Lung (tissue), 12 donors: ENCODE data around the gene LIN54. TPM values are rescaled to one million over a fixed set of nuclear protein-coding genes. Genes with fewer than 3 reads are reported as not detected.
"Not testable (repeated sequence)": the region's sequence is repeated elsewhere in the genome, so short reads cannot be mapped to it uniquely, and the experiment has no call there.

Experiments
- ATAC-seq: fragments of 200-7000 bp; cut with Tn5 transposase; one replicate; pipeline ENCODE4 v1.9.1; 2020; ENCODE audit warnings: moderate number of reproducible peaks; ENCODE audit not compliant: insufficient read depth, low FRiP score
- DNase-seq, 3 donors: peaks; one replicate each; pipeline ENCODE4 v3.0.0-alpha.2; 2013 to 2017
- H3K27ac ChIP-seq, 2 donors: one replicate each; pipeline ENCODE4 v1.5.1; 2013; ENCODE audit warnings: mild to moderate bottlenecking in 2 of 2, moderate library complexity in 2 of 2, control low read depth in 1 of 2, inconsistent platforms in 1 of 2, low read depth in 1 of 2, low read length in 1 of 2
- H3K27me3 ChIP-seq, 3 donors: one replicate each; pipeline ENCODE4 v1.5.1; 2013; ENCODE audit warnings: low read length in 2 of 3; ENCODE audit not compliant: control insufficient read depth in 3 of 3, insufficient read depth in 3 of 3
- H3K36me3 ChIP-seq, 4 donors: one replicate each; pipeline ENCODE4 v1.5.1; 2013; ENCODE audit warnings: low read length in 4 of 4, mild to moderate bottlenecking in 1 of 4, moderate library complexity in 1 of 4; ENCODE audit not compliant: control insufficient read depth in 4 of 4, insufficient read depth in 4 of 4
- H3K4me1 ChIP-seq, 5 donors: one replicate each; pipeline ENCODE4 v1.5.1; 2013; ENCODE audit warnings: low read length in 5 of 5, mild to moderate bottlenecking in 2 of 5, moderate library complexity in 1 of 5; ENCODE audit not compliant: control insufficient read depth in 5 of 5, insufficient read depth in 5 of 5
- H3K4me3 ChIP-seq: one replicate; pipeline ENCODE4 v1.5.1; 2013; ENCODE audit warnings: mild to moderate bottlenecking, control low read depth, moderate library complexity
- H3K9ac ChIP-seq, 2 donors: one replicate each; pipeline ENCODE4 v1.5.1; 2013; ENCODE audit warnings: low read length in 2 of 2, control low read depth in 1 of 2; ENCODE audit not compliant: insufficient read depth in 1 of 2
- H3K9me3 ChIP-seq, 4 donors: one replicate each; pipeline ENCODE4 v1.5.1; 2013; ENCODE audit warnings: low read length in 3 of 4, mild to moderate bottlenecking in 1 of 4, moderate library complexity in 1 of 4; ENCODE audit not compliant: control insufficient read depth in 4 of 4, insufficient read depth in 3 of 4
- WGBS, 2 donors: extraction: QIAGEN DNeasy Blood & Tissue Kit; methylation state at CpG; one replicate each; pipeline ENCODE4 v1.1.7; 2013; 5-methylcytosine and 5-hydroxymethylcytosine counted together
- polyA plus RNA-seq, 2 donors: library from polyadenylated mRNA; stranded (reverse); fragments of 200-250 nt; gene quantifications; one replicate each; pipeline ENCODE4 v1.2.1, GENCODE V29; 2013
- total RNA-seq, 2 donors: library from RNA; depleted of rRNA in 1 of 2; stranded (reverse); fragments of >200 nt in 1 of 2; gene quantifications; one replicate each; pipeline ENCODE4 v1.2.1, GENCODE V29; 2014 to 2021
- TF ChIP-seq, protein P1 (sequence below): IDR thresholded peaks from 2 replicates; pipeline ENCODE4 v1.5.1; 2012; ENCODE audit warnings: mild to moderate bottlenecking; ENCODE audit errors: control extremely low read depth, extremely low read depth
- donor health status: control.
- donor health status: control.
- donor health status: Bipolar disorder and iron deficiency.
- donor health status: healthy.
- donor health status: DM: yes; HTN: yes; CAD: no.

The LIN54 gene
- total and polyA plus RNA-seq, 4 donors: 2.7 to 14.1 (median 7.3) TPM

DNA sequence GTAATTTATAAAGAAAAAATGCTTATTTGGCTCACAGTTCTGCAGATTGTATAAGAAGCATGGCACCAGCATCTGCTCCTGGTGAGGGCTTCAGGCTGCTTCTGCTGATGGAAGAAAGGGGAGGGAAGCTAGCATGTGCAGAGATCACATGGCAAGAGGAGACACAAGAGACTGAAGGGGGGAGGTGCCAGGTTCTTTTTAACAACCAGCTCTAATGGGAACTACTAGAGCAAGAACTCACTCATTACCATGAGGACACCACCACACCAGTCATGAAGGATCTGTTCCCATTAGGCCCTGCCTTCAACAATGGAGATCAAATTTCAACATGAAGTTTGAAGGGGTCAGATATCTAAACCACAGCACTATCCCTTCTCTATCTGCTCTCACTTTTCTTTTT is 14.9 kb upstream of the LIN54 start:
- Histone ChIP-seq H3K27ac (no peak overlapping the region), H3K4me3 (no peak overlapping the region), H3K9me3 (peaks cover 0 to 8% (median 3%) of the 10 kb centered on the region in 4 donors), H3K9ac (no peak overlapping the region), H3K4me1 (no peaks in the 10 kb centered on the region), H3K36me3 (no peaks in the 10 kb centered on the region), H3K27me3 (peaks cover 0 to 5% (median 0%) of the 10 kb centered on the region in 3 donors)
- TF ChIP-seq, protein P1, sequence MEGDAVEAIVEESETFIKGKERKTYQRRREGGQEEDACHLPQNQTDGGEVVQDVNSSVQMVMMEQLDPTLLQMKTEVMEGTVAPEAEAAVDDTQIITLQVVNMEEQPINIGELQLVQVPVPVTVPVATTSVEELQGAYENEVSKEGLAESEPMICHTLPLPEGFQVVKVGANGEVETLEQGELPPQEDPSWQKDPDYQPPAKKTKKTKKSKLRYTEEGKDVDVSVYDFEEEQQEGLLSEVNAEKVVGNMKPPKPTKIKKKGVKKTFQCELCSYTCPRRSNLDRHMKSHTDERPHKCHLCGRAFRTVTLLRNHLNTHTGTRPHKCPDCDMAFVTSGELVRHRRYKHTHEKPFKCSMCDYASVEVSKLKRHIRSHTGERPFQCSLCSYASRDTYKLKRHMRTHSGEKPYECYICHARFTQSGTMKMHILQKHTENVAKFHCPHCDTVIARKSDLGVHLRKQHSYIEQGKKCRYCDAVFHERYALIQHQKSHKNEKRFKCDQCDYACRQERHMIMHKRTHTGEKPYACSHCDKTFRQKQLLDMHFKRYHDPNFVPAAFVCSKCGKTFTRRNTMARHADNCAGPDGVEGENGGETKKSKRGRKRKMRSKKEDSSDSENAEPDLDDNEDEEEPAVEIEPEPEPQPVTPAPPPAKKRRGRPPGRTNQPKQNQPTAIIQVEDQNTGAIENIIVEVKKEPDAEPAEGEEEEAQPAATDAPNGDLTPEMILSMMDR: no peak
- DNase-seq (no peak), ATAC-seq (no peak)

GRCh38 chr4:83024233-83024632 is 13.6 kb upstream of the LIN54 start:
- Histone ChIP-seq H3K36me3 (no peaks in the 10 kb centered on the region), H3K4me3 (no peak overlapping the region), H3K4me1 (no peaks in the 10 kb centered on the region), H3K27me3 (peaks cover 0 to 5% (median 0%) of the 10 kb centered on the region in 3 donors), H3K27ac (no peak overlapping the region), H3K9ac (no peak overlapping the region), H3K9me3 (peaks cover 0 to 8% (median 3%) of the 10 kb centered on the region in 4 donors)
- ATAC-seq (no peak), DNase-seq (no peak)
- 78 to 90% methylated on average over 2 of the region's 2 CpGs for WGBS, 2 donors
- TF ChIP-seq, protein P1: no peak

DNA sequence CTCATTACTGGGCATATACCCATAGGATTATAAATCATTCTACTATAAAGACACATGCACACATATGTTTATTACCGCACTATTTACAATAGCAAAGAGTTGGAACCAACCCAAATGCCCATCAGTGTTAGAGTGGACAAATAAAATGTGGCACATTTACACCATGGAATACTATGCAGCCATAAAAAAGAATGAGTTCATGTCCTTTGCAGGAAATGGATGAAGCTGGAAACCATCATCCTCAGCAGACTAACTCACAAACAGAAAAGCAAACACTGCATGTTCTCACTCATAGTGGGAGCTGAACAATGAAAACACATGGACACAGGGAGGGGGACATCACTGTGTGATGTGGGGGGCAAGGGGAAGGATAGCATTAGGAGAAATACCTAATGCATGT is 13.0 kb upstream of the LIN54 start:
- H3K36me3 ChIP-seq, H3K9me3 ChIP-seq, H3K27me3 ChIP-seq, H3K9ac ChIP-seq, ATAC-seq, H3K27ac ChIP-seq, H3K4me1 ChIP-seq, DNase-seq, H3K4me3 ChIP-seq: not testable (repeated sequence)
- WGBS, 2 donors: 95 to 100% methylated on average over 1 of the region's 1 CpG

DNA sequence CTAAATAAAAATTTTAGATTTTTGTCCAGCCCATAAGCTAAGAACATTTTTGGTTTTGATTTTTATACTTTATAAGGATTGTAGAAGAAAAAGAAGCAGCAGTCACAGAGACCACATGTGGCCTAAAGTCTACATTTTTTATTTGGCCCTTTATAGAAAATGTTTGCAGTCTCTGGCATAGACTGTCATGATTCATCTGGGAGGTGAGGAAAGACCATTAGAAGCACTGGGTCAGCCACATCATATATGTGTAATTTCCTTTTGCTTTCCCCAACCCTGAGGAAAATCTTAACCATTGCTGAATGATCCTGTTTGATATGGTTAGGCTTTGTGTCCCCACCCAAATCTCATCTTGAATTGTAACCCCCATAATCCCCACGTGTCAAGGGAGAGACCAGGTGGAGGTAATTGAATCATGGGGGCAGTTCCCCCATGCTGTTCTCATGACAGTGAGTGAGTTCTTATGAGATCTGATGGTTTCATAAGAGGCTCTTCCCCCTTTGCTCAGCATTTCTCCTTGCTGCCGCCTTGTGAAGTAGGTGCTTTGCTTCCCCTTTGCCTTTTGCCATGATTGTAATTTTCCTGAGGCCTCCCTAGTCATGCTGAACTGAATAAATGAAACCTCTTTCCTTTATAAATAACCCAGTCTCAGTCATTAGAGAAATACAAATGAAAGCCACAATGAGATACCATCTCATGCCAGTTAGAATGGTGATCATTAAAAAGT is 12.3 kb upstream of the LIN54 start:
- no peak overlapping the region for H3K4me3 ChIP-seq
- no peak overlapping the region for H3K9ac ChIP-seq
- TF ChIP-seq, protein P1: no peak
- WGBS, 2 donors: 32 to 65% methylated on average over 2 of the region's 2 CpGs
- H3K4me1 ChIP-seq: no peaks in the 10 kb centered on the region
- no peak overlapping the region for H3K27ac ChIP-seq
- DNase-seq (no peak), ATAC-seq (no peak)
- no peaks in the 10 kb centered on the region for H3K36me3 ChIP-seq
- peaks cover 0 to 8% (median 3%) of the 10 kb centered on the region in 4 donors for H3K9me3 ChIP-seq
- no peaks in the 10 kb centered on the region for H3K27me3 ChIP-seq
